Central memory CD4-positive, alpha-beta T cell (primary cell): ENCODE results near the gene SFI1.
"Not testable (repeated sequence)": the region's sequence is repeated elsewhere in the genome, so short reads cannot be mapped to it uniquely, and the experiment has no call there.

Experiments used
- DNase-seq: peaks from one replicate; pipeline ENCODE4 v3.0.0; 2022
- total RNA-seq, 3 experiments: gene quantifications; one replicate each; lab custom pipeline; 2026; lab: John Stamatoyannopoulos, UW

SFI1 gene, protein sequence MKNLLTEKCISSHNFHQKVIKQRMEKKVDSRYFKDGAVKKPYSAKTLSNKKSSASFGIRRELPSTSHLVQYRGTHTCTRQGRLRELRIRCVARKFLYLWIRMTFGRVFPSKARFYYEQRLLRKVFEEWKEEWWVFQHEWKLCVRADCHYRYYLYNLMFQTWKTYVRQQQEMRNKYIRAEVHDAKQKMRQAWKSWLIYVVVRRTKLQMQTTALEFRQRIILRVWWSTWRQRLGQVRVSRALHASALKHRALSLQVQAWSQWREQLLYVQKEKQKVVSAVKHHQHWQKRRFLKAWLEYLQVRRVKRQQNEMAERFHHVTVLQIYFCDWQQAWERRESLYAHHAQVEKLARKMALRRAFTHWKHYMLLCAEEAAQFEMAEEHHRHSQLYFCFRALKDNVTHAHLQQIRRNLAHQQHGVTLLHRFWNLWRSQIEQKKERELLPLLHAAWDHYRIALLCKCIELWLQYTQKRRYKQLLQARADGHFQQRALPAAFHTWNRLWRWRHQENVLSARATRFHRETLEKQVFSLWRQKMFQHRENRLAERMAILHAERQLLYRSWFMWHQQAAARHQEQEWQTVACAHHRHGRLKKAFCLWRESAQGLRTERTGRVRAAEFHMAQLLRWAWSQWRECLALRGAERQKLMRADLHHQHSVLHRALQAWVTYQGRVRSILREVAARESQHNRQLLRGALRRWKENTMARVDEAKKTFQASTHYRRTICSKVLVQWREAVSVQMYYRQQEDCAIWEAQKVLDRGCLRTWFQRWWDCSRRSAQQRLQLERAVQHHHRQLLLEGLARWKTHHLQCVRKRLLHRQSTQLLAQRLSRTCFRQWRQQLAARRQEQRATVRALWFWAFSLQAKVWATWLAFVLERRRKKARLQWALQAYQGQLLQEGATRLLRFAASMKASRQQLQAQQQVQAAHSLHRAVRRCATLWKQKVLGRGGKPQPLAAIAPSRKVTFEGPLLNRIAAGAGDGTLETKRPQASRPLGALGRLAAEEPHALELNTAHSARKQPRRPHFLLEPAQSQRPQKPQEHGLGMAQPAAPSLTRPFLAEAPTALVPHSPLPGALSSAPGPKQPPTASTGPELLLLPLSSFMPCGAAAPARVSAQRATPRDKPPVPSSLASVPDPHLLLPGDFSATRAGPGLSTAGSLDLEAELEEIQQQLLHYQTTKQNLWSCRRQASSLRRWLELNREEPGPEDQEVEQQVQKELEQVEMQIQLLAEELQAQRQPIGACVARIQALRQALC
- 76.6 to 364 (median 187) reads per million in 3 experiments for total RNA-seq

- DNase-seq: peak; percentile 96
These were observed at the start of gene SFI1 for GRCh38 chr22:31496007-31496734. Gene SFI1, plus strand, starts transcription at chr22:31496536. Its CDS starts 11,749 bp downstream, at chr22:31508285.

DNA sequence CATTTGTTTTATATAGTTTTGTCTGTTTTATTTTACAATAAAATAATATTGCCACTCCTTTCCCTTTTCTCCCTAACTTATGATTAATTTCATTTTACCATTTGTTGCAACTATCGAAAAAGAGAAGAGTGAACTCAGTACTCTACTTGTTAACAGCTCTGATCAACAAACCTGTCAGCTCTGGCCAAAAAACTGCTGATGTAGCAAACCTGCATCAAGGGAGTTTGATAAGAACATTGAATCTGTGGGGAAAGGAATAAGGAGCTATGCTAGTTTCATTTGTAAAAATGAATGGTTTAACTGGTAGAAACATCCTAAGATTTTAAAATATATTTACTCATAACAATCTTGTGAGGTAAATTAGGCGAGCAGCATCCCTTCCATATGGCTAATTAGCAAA, 49.6 kb upstream of the SFI1 start:
- no peak for DNase-seq

DNA sequence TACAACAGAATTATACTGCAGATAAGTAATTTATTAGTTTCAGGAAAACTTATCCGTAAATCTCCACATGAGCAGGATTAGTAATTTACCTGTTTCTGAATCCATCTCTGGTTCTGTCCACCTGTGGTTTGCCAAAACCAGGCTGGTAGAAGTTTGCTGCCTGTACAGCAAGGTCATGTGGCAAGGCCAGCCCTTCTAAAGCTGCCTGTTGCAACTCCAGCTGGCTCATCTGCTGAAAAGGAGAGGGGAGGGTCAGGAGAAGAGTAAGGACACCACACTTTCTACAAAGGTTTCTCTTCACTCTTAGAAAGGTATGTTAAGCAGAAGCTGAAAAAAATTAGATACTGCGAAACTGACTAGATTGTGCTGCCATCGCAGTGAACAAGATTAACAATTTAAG, 49.0 kb upstream of the SFI1 start:
- no peak for DNase-seq

- no peak for DNase-seq
These were observed 48.0 kb upstream of the SFI1 start for GRCh38 chr22:31448382-31448781.

DNA sequence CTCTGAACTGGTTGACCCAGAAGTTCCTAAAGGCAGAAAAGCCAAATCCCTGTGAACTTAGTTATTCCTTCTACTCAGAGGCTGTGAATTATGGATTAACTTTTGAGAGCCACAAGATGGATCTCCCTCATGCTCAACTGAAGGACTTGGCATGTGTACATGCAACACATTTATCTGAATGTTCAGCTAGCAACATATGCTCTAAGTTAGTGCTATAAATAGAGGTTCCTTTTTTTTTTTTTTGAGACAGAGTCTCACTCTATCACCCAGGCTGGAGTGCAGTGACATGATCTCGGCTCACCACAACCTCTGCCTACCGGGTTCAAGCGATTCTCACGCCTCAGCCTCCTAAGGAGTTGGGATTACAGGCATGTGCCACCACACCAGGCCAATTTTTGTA, 46.8 kb upstream of the SFI1 start:
- no peak for DNase-seq

GRCh38 chr22:31451709-31452571, 44.4 kb upstream of the SFI1 start:
- DNase-seq: peak; percentile 25

- DNase-seq: no peak
These were observed 34.6 kb upstream of the SFI1 start for GRCh38 chr22:31461699-31462098.

DNA sequence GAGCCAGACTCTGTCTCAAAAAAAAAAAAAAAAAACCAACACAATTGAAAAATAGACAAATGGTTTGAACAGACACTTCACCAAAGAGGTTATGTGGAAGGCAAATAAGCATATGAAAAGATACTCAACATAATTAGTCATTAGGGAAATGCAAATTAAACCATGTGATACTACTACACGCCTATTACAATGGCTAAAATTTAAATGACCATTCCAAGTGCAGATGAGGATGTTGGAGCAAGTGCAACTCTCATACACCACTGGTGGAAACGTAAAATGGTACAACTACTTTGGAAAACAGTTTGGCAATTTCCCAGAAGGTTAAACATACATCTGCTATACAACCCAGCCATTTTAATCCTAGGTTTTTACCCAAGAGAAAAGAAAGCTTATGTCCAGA, 31.0 kb upstream of the SFI1 start:
- no peak for DNase-seq

- no peak for DNase-seq
These were observed 21.6 kb upstream of the SFI1 start for GRCh38 chr22:31474743-31475142.

DNA sequence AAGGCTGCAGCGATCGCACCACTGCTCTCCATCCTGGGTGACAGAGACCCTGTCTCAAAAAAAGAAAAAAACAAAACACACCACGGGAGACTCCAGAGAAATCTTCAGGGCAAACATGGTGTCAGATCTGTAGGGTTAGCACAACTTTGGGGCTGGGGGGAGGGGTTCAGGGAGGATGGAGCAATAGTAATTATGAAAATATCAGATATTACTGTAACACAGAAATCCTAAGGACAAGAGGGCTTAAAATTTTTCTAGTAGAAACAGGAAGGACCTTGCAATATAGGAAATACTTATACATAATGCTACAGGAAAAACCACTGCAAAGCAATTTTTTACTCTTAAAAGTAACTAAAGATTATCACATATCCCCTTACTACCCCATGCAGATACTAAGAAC, 20.5 kb upstream of the SFI1 start:
- no peak for DNase-seq

GRCh38 chr22:31477329-31477728, 19.0 kb upstream of the SFI1 start:
- no peak for DNase-seq

DNA sequence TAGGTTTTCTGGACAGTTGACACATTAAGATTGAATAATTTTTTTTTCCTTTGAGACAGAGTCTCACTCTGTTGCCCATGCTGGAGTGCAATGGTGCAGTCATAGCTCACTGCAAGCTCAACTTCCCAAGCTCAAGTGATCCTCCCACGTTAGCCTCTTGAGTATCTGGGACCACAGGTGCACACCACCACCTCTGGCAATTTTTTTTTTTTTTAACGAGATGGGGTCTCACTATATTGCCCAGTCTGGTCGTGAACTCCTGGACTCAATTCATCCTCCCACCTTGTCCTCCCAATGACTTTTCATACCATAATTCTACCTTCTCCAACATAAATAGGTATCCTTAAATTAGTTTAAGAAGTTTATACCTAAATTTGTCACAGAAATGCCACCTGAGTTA, 15.2 kb upstream of the SFI1 start:
- no peak for DNase-seq

DNA sequence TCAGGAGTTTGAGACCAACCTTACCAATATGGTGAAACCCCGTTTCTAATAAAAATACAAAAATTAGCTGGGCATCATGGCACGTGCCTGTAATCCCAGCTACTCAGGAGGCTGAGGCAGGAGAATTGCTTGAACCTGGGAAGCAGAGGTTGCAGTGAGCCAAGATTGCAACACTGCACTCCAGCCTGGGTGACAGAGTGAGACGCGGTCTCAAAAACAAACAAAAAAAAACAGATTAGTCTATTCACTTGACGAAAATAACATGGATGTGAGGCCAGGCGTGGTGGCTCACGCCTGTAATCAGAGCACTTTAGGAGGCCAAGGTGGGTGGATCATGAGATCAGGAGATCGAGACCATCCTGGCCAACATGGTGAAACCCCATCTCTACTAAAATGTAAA, 13.9 kb upstream of the SFI1 start:
- DNase-seq: not testable (repeated sequence)

DNA sequence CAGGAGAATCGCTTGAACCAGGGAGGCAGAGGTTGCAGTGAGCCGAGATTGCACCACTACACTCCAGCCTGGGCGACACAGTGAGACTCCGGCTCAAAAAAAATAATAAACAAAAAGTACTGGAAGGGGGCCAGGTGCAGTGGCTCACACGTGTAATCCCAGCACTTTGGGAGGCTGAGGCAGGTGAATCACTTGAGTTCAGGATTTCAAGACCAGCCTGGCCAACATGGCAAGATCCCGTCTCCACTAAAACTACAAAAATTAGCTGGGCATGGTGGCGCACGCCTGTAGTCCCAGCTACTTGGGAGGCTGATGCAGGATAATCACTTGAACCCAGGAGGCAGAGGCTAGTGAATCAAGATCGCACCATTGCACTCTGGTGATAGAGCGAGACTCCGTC, 10.0 kb upstream of the SFI1 start:
- not testable (repeated sequence) for DNase-seq

DNA sequence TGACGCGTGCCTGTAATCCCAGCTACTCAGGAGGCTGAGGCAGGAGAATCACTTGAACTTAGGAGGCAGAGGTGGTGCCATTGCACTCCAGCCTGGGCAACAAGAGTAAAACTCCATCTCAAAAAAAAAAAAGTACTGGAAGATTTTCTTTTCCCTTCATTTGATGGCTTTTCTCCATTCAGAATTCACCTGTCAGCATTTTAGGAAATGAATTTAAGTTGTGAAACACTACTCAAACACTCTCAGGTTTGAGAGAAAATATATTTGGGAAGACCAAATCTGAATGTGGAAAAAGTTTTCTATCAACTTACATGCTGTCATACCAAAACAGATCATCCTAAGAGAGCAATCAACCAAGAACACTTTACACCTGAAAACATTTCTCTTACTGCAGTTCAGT, 9.4 kb upstream of the SFI1 start:
- DNase-seq: no peak

GRCh38 chr22:31488346-31488883, 7.9 kb upstream of the SFI1 start:
- no peak for DNase-seq

DNA sequence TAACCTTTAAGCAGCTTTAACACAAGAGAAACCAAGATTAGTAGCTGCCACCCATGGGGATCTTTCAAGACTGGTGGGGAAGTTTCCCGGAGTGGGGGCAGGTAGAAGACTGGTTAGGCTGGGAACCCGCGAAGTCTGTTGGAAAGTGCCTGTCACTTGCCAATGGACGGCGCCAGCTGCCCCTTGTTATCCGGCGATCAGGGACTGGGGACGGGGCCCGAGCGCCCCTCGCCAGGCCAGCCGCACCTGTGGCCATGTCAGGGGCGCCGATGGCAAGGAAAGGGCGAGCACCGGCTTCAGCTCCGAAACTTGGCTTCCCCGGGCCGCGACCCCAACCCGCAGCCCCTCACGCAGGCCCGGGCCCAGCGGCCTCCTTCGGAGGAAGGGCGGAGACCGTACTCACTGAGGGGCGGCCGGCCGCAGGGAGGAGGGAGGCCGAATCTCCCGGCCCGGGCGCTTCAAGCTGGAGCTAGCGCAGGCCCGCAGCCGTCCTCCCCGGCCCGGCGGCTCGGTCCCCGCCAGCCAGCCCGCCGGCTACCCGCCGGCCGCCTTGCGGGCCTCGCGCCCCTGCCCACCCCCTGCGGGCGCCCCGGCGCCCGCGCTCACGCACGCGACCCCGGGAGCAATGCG, 7.2 kb upstream of the SFI1 start:
- peak; percentile 7 for DNase-seq

GRCh38 chr22:31489632-31490495, 6.5 kb upstream of the SFI1 start, which contains the start of gene EIF4ENIF1:
Gene EIF4ENIF1, minus strand, starts transcription at chr22:31489842. Its CDS starts 1,124 bp downstream, at chr22:31488718.
- DNase-seq: peak; percentile 87

GRCh38 chr22:31490496-31490925, 5.8 kb upstream of the SFI1 start:
- peak; percentile 67 for DNase-seq
